Embryonic facial prominence (tissue), 1 donor: ENCODE results near the gene SRD5A3.
A peak's percentile ranks its signal among the peaks of the same experiment; 100 is the strongest.

ENCODE experiments used
- DNase-seq: peaks from one replicate; pipeline ENCODE4 v3.0.0-alpha.2; 2016; ENCODE audit errors: extremely low spot score

SRD5A3 gene

DNA sequence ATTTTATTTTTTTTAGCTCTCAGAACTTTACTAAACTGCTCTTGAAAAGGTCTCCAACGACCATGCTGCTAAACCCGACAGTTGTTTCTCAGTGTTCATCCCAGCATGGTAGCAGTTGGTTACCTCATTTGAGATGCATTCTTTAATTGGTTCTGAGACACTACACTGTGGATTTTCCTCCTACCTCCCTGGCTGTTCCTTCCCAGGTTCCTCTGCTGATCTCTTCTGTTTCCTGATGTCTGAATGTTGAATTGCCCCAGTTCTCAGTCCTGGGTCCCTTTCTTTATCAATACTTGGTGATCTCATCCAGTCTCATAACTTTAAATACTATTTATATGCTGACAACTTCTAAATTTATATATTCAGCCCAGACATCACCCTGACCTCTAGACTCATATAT, 30.7 kb downstream of the SRD5A3 start:
- no peak for DNase-seq

DNA sequence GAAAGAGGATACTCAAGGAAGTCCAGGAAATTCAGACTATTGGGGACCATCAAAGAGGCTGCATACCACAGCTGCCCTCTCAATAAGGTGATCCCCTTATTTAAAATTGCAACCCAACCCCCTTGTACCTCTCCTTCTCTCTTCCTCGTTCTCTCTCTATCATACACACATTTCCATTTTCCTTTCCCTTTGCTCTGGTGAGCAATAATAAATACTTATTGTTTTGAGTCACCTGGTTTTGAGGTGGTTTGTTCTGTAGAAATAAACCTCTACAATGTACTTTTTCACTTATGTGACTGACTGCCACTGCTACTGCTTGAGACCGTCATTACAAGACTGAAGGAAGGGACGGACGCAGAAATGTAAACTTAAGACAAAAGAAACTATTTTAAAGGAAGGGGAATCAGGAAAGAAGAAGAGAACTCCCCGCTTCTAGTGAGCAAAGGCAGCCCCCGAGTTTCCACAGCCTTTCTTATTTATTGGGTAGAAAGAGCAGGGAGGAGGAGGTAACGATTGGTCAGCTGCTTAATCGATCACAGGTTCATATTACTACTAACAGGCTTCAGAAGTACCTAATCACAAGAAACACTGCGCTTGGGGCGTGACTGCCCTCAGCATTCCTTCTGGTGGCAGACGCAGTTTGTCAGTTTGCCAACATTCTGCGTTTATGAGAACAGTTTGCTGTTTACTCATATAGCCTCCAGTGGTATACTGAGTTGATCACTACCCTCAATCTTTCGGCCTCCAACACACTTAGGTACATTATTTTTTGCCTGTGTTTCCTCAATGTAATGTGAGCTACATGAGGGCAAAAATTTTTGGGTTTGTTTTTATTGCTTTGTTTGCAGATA, 32.8 kb downstream of the SRD5A3 start:
- no peak for DNase-seq

DNA sequence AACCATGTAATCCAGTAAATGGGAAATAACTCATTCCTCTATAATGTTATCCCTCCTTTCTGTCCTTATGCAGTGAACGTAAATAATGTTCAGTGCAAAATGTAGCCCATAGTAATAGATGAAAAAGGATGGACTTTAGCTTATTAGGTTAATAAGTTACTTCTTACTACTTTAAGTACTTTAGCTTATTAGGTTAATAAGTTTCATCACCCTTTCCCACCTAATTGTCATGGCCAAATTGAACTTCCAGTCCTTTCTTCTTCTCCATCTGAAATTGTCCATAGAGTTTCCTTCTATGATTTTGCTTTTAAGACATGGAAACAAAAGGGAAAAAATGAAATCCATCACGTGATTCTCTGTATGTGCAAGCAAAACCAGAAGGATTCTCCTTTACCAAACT, 34.5 kb downstream of the SRD5A3 start:
- DNase-seq, result no peak

DNA sequence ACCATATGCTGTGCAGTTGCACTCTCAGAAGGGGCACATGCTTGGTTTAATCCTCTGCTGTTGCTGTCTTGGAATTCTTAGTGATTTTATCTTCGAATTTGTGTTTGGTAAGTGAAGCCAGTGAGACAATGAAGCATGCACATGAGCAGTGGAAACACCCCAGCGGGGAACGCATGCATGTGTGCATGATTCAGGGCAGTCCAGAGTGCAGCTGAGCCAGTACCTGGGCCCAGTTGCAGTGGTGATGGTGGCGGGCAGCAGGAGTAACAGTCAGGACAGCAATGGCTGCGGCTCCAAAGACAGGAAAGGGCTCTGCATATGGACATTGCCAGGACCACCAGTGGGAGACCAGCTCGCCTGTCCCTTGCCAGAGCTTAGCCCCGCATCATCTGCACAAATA, 35.5 kb downstream of the SRD5A3 start:
- DNase-seq, result no peak

DNA sequence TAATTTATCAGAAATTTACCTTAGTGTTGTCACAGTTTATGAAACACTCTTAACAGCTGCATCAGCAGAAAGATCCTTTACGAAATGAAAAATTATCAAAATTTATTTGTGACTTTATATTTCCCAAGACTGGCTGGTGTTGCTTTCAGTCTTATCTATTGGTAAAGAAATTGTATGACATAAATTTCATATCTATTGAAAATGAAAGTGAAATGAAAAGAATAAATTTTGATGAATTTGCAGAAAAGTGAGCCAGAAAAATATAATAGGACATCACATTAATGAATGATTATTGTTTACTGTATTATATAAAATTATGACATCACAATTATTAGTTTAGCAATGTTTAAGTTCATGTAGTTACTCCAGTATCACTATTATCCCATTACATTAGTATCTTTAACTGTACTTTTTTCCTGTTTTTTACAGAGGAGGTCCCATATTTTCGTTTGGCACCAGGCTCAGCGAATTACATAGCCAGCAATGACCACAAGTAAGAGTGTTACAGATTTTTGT, 36.5 kb downstream of the SRD5A3 start:
- no peak for DNase-seq

DNA sequence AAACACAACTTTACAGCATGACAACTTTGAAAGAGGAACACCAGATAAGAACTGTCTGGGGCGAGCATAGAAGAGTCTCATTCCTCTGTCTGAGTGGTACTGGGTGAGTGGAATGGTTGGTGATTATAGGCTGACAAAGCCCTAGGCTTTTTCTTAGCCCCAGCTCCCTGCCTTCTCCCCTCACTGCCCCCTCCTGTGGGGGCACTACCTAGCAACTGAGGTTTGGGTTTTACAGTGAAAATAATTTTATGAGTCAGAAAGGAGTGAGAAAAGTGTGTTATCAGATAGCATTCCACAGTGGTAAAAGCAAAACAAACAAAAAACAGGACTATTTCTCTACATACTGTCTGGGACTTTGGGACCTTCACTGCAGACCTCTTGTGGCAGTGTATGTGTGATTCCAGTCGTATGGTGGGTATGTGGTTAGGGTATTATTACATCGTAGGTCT, 39.2 kb downstream of the SRD5A3 start:
- no peak for DNase-seq

DNA sequence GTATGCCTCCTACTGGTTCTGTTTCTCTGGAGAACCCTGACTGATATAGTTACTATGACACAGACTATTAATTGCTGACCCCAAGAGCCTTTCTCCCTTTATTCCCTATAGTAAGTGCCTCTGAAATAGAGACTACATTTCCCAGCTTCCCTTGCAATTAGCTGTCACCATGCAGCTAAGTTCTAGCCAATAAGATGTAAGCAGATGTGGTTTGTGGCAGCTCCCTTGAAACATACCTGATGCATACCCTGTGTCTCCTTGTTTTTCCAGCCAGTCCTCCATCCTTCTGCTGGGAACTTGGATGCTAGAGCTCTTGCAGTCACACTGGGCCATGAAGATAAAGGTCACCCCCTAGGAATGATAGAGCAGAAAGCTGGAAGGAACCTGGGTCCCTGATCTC, 40.0 kb downstream of the SRD5A3 start:
- no peak for DNase-seq

DNA sequence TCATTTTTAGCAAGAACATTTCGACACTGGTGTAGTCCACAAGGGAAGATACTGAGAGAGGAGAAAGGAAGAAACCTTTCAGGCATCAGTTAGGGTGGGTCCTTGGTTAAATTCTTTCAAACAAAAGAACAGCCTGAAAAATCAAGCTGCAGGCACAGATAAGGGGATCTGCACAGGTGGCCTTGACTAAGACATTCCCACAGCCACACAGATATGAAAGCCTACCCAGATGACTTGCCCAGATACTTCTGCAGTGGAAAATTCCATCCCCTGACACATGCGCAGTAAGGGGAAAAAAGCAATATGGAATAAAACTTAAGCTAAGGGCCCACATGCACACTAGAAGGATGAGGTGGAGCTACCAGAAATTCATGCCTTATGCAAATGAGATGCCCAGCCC, 40.8 kb downstream of the SRD5A3 start:
- no peak for DNase-seq

DNA sequence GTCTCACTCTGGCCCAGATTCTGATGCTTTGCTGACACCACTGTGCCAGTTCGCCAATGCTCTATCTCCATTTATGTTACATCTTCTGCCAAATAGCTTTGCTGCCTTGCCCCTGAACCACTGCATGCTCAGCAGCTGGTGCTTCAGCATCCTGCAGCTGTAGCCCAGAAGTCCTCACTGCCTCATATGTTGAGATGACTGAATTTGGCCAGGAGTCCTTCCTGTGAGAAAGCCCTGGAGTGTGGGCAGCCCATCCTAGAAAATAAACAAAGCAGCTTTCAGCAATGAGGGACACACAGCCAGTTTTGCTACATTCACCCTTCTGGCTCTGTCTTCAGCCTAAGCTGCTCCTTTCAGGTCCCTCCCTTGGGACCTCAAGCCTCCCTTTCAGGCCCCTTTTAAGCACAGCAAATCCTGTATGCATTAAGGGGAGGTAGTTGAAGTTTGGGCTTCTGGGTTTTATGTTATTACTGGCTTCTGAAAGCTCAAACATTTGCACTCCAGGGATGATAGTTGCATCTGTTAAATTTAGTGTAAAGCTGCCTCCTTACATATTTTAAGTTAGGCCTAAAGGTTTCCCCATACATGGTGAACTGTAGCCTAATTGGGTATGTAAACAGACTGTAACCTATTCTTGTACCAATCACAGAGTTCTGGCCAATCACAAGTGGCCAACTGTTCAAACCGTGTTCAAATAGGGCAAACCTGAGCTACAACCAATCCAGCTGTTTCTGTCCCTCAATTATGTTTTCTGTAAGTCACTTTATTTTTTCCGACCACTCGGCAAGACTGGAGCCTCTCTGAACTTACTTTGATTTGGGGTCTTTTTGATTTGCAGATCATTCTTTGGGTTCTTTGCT, 47.6 kb downstream of the SRD5A3 start:
- no peak for DNase-seq

DNA sequence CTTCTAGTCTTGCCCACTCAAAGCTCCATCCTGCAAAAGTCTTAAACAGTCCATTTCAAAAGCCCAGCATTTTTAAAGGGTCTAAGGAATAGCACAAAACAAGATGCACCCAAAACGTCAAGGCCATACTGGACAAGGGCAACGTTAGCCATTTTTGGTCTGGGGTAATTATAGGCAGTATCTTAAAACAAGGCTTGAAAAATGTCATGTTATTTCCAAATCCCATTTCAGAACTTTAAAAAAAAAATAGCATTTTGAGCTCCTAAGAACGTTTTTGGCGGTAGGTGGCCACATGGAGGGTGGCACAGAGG, 49.1 kb downstream of the SRD5A3 start:
- no peak for DNase-seq

DNA sequence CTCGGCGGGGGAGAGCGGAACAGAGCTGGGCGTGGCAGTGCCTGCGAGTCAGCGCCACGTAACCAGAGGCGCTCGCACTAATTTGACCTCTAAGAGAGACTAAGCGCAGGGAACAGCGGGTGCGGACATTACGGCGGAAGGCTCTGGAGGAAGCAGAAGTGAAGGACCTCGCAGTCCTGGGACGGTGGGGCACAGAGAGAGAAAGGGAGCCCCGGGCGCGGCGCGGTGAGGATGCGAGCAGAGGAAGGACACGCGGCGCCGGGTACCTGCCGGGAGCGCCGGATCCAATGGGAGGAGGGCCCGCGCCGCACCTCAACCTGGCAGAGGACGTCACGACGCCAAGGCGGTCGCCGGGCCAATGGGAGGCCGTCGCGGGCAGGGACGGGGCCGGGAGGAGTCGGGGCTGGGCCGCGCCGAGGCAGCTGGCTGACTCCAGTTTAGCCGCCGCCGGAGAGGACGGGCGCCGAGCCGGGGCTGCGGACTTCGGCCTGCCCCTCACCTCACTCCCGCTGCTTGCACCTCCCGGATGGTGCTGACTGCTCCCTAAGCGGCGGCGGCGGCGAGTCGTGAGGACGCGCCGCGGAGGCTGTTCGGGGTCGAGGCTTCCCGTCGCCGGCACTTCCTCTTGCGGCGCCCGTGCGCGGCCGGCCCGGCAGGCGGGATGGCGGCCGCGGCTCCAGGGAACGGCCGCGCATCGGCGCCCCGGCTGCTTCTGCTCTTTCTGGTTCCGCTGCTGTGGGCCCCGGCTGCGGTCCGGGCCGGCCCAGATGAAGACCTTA, 49.7 kb downstream of the SRD5A3 start, which contains the start of gene TMEM165:
TSS of gene TMEM165 (plus strand) at position 429 of the 779 bp plus-strand sequence. CDS start at position 662, 233 bp downstream.
- DNase-seq, result peak; percentile 73

DNA sequence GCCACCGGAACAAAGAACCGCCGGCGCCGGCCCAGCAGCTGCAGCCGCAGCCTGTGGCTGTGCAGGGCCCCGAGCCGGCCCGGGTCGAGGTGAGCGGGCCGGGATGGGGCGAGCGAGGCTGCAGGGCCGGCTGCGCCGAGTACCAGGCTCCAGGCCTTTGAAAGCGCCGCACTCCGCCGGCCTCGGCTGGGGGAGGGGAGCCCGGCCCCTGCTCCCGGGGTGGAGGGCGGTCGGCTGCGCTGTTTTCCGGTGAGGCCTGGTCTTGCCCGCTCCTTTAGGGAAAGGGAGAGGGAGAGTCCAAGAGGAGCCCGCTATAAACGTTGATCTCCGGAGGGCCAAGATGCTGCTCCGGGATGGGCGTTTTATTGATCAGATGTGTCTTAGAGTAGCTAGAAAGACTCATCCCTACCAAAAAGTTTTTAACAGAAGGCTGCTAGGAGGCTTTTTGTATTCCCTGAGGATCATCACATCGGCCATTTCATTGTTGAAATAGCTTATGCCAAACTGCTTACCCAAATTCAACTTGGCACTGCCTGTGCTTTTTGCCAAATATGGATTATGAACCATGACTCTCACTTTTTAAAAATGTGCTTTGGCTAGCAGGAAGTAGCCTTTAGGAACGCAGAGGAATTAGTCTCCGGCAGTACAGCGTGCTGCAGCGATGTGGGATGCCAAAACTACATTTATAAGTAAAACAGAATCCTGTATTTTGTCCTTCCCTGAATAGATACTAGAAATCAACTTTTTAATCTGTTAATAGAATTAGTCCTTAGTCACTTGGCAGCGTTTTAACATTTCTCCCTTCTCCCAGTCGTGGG, 50.5 kb downstream of the SRD5A3 start:
- DNase-seq, result no peak

DNA sequence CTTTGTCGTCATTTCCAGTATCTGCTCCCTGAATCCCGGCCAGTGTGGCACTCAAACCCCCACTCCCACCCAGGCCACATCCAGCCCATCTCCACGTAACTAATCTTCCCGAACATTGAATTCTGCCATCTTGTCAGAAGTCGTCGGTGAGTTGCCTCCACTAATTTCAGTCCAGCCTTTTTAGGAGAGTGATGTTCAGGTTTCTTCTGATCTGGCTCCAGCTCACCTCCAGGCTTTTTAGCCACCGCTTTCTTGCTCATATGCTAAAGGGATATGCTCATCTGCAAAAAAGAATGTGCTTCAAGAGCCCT, 51.0 kb downstream of the SRD5A3 start:
- no peak for DNase-seq

DNA sequence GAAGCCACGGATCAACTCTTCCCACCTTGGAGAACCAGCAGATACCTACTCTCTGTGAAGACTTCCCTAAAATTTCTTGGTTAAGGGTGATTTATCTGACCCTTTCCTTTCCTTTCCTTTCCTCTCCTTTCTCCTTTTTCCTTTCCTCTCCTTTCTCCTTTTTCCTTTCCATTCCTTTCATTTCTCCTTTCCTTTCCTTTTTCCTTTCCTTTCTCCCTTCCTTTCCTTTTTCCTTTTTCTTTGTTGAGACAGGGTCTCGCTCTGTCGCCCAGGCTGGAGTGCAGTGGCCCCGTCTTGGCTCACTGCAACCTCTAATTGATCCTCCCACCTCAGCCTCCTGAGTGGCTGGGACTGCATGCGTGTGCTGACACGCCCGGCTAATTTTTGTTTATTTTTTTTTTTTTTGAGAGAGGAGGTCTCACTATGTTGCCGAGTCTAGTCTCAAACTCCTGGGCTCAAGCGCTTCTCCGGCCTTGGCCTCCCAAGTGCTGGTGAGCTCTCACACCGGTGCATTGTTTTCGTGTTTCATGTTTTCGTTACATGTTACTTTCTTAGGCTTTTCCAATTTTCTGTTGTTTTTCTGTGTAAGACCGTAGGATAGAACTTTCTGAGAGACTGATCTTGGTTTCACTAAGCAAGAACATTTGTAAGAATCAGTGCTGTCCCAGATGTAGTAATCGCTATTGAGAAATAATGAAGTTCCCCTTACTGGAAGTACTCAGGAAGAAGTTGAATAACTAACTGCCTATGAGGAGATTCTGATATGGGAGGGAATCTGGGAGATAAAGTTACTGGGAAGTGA, 51.7 kb downstream of the SRD5A3 start:
- no peak for DNase-seq

DNA sequence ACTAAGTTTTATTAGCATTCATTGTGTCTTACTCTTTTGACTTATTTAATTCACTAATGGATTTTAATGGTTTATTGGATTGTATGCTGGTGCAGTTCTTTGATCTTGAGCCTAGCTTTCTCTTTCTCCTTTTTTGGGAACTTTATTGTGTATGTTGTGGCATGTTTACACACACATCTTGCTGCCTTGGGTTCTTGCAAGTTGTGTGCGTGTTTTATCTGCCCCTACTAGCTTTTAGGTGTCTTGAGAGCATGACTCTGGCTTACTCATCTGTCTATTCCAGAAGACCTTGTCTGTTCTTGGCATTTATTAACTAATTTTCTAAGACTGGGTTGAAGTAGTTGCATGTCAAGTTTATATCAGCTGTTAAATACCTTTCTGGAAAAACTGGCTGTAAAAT, 52.4 kb downstream of the SRD5A3 start:
- DNase-seq, result no peak

DNA sequence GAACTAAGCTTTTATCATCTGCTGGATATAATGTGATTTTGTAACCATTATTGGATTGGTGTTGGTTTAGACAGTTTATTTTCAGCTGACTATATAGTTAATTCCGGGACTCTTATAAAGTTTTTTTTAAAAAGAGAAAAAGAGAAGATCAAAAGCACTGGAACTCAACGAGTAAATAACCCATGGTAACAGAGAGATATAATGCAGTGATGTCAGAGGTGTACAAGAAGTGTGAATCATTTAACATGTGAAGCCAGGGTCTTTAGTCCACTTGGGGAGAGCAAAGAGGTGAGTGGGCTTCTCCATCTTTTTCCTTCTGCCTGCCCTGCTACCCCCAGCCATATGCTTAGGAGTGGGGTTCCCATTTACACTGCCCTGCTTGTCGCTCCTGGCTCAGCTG, 52.9 kb downstream of the SRD5A3 start:
- no peak for DNase-seq

DNA sequence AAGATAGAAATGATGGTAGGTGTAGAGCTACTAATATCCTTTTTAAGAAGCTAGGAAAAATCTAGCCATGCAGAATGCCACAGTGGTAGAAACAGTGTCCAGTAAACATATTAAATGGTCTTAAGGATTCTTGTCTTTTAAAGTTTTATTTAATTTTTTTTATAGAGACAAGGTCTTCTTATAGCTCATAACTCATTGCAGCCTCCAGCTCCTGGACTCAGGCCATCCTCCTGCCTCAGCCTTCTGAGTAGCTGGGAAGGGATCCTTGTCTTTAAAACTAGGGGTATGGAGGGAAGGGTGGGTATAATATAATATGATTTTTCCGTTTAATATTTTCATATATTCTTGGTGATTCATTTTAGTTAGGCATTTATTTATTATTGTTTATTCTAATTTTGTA, 53.5 kb downstream of the SRD5A3 start:
- no peak for DNase-seq

DNA sequence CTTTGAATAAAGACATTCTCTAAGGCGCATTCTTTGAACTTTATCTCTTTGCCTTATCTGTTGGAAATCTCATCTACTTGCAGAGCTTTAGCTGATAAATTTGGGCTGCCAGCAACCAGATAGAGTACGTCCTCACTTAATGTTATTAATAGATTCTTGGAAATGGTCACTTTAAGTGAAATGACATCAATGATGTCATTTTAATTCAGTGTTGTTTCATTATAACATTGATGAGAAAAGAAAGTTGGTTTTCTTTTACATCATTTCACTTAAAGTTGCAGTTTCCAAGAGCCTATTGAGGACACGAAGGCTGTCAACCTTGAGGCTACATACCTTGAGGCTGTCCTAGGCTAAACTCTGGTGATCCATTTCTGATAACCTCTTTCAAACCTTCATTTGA, 59.0 kb downstream of the SRD5A3 start:
- no peak for DNase-seq

DNA sequence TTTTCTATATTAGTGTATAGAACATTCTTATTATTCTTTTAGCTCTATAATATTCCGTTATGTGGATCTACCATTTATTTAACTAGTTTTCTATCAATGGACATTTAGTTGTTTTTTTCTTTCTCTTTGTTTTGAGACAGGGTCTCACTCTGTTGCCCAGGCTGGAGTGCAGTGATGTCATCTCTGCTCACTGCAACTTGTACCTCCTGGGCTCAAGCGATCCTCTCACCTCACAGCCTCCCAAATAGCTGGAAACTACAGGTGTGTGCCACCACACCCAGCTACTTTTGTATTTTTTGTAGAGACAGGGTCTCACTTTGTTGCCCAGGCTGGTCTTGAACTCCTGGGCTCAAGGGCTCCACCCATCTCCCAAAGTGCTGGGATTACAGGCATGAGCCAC, 60.5 kb downstream of the SRD5A3 start:
- DNase-seq, result no peak

DNA sequence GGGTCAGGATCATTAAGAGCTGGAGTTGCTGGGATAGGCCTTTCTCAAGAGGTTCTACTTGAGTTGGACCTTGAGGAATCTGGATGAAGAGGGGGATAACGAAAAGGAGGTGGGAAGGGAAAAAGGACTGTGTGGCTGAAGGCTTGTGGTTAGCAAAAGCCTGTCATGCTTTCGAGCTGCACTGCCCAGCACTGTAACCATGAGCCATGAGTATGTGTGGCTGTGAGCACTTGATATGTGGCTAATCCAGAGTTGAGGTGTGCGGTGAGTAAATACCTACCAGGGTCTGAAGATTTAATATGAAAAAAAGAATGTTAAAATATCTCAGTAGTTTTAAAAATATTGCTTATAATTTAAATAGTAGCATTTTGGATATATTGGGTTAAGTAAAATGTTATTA, 61.1 kb downstream of the SRD5A3 start:
- DNase-seq, result no peak
